Lung (tissue), 12 donors: ENCODE data around the gene MIGA2. TPM values are rescaled to one million over a fixed set of nuclear protein-coding genes. Genes with fewer than 3 reads are reported as not detected.

Experiments used
- ATAC-seq: fragments of 200-7000 bp; cut with Tn5 transposase; one replicate; pipeline ENCODE4 v1.9.1; 2020; ENCODE audit warnings: moderate number of reproducible peaks; ENCODE audit not compliant: insufficient read depth, low FRiP score
- DNase-seq, 3 donors: peaks; one replicate each; pipeline ENCODE4 v3.0.0-alpha.2; 2013 to 2017
- H3K27ac ChIP-seq, 2 donors: one replicate each; pipeline ENCODE4 v1.5.1; 2013; ENCODE audit warnings: mild to moderate bottlenecking in 2 of 2, moderate library complexity in 2 of 2, control low read depth in 1 of 2, inconsistent platforms in 1 of 2, low read depth in 1 of 2, low read length in 1 of 2
- H3K27me3 ChIP-seq, 3 donors: one replicate each; pipeline ENCODE4 v1.5.1; 2013; ENCODE audit warnings: low read length in 2 of 3; ENCODE audit not compliant: control insufficient read depth in 3 of 3, insufficient read depth in 3 of 3
- H3K36me3 ChIP-seq, 4 donors: one replicate each; pipeline ENCODE4 v1.5.1; 2013; ENCODE audit warnings: low read length in 4 of 4, mild to moderate bottlenecking in 1 of 4, moderate library complexity in 1 of 4; ENCODE audit not compliant: control insufficient read depth in 4 of 4, insufficient read depth in 4 of 4
- H3K4me1 ChIP-seq, 5 donors: one replicate each; pipeline ENCODE4 v1.5.1; 2013; ENCODE audit warnings: low read length in 5 of 5, mild to moderate bottlenecking in 2 of 5, moderate library complexity in 1 of 5; ENCODE audit not compliant: control insufficient read depth in 5 of 5, insufficient read depth in 5 of 5
- H3K4me3 ChIP-seq: one replicate; pipeline ENCODE4 v1.5.1; 2013; ENCODE audit warnings: mild to moderate bottlenecking, control low read depth, moderate library complexity
- H3K9ac ChIP-seq, 2 donors: one replicate each; pipeline ENCODE4 v1.5.1; 2013; ENCODE audit warnings: low read length in 2 of 2, control low read depth in 1 of 2; ENCODE audit not compliant: insufficient read depth in 1 of 2
- H3K9me3 ChIP-seq, 4 donors: one replicate each; pipeline ENCODE4 v1.5.1; 2013; ENCODE audit warnings: low read length in 3 of 4, mild to moderate bottlenecking in 1 of 4, moderate library complexity in 1 of 4; ENCODE audit not compliant: control insufficient read depth in 4 of 4, insufficient read depth in 3 of 4
- CTCF ChIP-seq: IDR thresholded peaks from 2 replicates; pipeline ENCODE4 v1.5.1; 2012; ENCODE audit warnings: mild to moderate bottlenecking; ENCODE audit errors: control extremely low read depth, extremely low read depth
- WGBS, 2 donors: extraction: QIAGEN DNeasy Blood & Tissue Kit; methylation state at CpG; one replicate each; pipeline ENCODE4 v1.1.7; 2013; 5-methylcytosine and 5-hydroxymethylcytosine counted together
- polyA plus RNA-seq, 2 donors: library from polyadenylated mRNA; stranded (reverse); fragments of 200-250 nt; gene quantifications; one replicate each; pipeline ENCODE4 v1.2.1, GENCODE V29; 2013
- total RNA-seq, 2 donors: library from RNA; depleted of rRNA in 1 of 2; stranded (reverse); fragments of >200 nt in 1 of 2; gene quantifications; one replicate each; pipeline ENCODE4 v1.2.1, GENCODE V29; 2014 to 2021
- donor health status: control.
- donor health status: control.
- donor health status: Bipolar disorder and iron deficiency.
- donor health status: healthy.
- donor health status: DM: yes; HTN: yes; CAD: no.

The MIGA2 gene
- total and polyA plus RNA-seq, 4 donors = 18.6 to 31.6 (median 21.0) TPM

- Histone ChIP-seq H3K4me1 (no peaks in the 10 kb centered on the region), H3K9me3 (no peaks in the 10 kb centered on the region), H3K36me3 (peaks cover 4 to 48% (median 20%) of the 10 kb centered on the region in 4 donors), H3K27ac (no peak overlapping the region), H3K9ac (no peak overlapping the region), H3K27me3 (no peaks in the 10 kb centered on the region), H3K4me3 (no peak overlapping the region)
- 92 to 98% methylated on average over 15 of the region's 15 CpGs for WGBS, 2 donors
- DNase-seq (no peak), ATAC-seq (no peak)
- TF ChIP-seq CTCF = no peak
Observed at GRCh38 chr9:129089246-129089645, 52.8 kb downstream of the MIGA2 start.

- DNase-seq (no peak), ATAC-seq (no peak)
- 80 to 82% methylated on average over 20 of the region's 20 CpGs for WGBS, 2 donors
- H3K4me1 ChIP-seq = no peaks in the 10 kb centered on the region
- H3K27me3 ChIP-seq = no peaks in the 10 kb centered on the region
- H3K9me3 ChIP-seq = no peaks in the 10 kb centered on the region
- TF ChIP-seq CTCF = no peak
- no peak overlapping the region for H3K27ac ChIP-seq
- peaks cover 0 to 33% (median 13%) of the 10 kb centered on the region in 4 donors for H3K36me3 ChIP-seq
- no peak overlapping the region for H3K4me3 ChIP-seq
- no peak overlapping the region for H3K9ac ChIP-seq
Observed at GRCh38 chr9:129093602-129094386, 57.4 kb downstream of the MIGA2 start.

- Histone ChIP-seq H3K4me3 (no peak overlapping the region), H3K4me1 (no peaks in the 10 kb centered on the region), H3K27me3 (no peaks in the 10 kb centered on the region), H3K27ac (no peak overlapping the region), H3K36me3 (peaks cover 0 to 27% (median 8%) of the 10 kb centered on the region in 4 donors), H3K9ac (no peak overlapping the region), H3K9me3 (no peaks in the 10 kb centered on the region)
- 94 to 96% methylated on average over 13 of the region's 13 CpGs for WGBS, 2 donors
- TF ChIP-seq CTCF = no peak
- ATAC-seq (no peak), DNase-seq (no peak)
Observed at GRCh38 chr9:129094387-129095169, 58.2 kb downstream of the MIGA2 start.
